Measurements from ENCODE around the gene HDHD2.

HDHD2 gene

GRCh38 chr18:47150824-47151366 lies 595 bp upstream of the HDHD2 start:
- FAIRE-seq (no peak), DNase-seq (ENCODE audit: insufficient read length, low spot score) (no peak)
- no peak; the same call in 1 of the 2 replicates for TF ChIP-seq POLR2AphosphoS5 (IDR thresholded peaks at IDR 0.05; ENCODE audit: low read depth, low read length)
- no peak for TF ChIP-seq PAX5 (IDR thresholded peaks at IDR 0.05; ENCODE audit: insufficient read depth, low read length, severe bottlenecking)
- TF ChIP-seq TAF1 (IDR thresholded peaks at IDR 0.05; ENCODE audit: low read depth, low read length) = no peak
- no peak for TF ChIP-seq POLR2A (IDR thresholded peaks at IDR 0.05; ENCODE audit: low read depth, low read length)
- TF ChIP-seq SPI1 (IDR thresholded peaks at IDR 0.05; ENCODE audit: low read depth, low read length) = no peak
- TF ChIP-seq POU2F2 (IDR thresholded peaks at IDR 0.05; ENCODE audit: low read depth, low read length) = no peak

GRCh38 chr18:47149457-47150028 lies 757 bp downstream of the HDHD2 start:
- DNase-seq (ENCODE audit: insufficient read length, low spot score) (no peak), FAIRE-seq (peak; percentile 43)
- no peak for TF ChIP-seq POLR2AphosphoS5 (IDR thresholded peaks at IDR 0.05; ENCODE audit: low read depth, low read length)
- no peak for TF ChIP-seq POLR2A (IDR thresholded peaks at IDR 0.05; ENCODE audit: low read depth, low read length)
- no peak for TF ChIP-seq POU2F2 (IDR thresholded peaks at IDR 0.05; ENCODE audit: low read depth, low read length)
- TF ChIP-seq TAF1 (IDR thresholded peaks at IDR 0.05; ENCODE audit: low read depth, low read length) = no peak
- no peak for TF ChIP-seq SPI1 (IDR thresholded peaks at IDR 0.05; ENCODE audit: low read depth, low read length)
- TF ChIP-seq PAX5 (IDR thresholded peaks at IDR 0.05; ENCODE audit: insufficient read depth, low read length, severe bottlenecking) = no peak

- no peak for DNase-seq (ENCODE audit: insufficient read length, low spot score)
- no peak for TF ChIP-seq POU2F2 (IDR thresholded peaks at IDR 0.05; ENCODE audit: low read depth, low read length)
- TF ChIP-seq POLR2A (IDR thresholded peaks at IDR 0.05; ENCODE audit: low read depth, low read length) = no peak
- TF ChIP-seq SPI1 (IDR thresholded peaks at IDR 0.05; ENCODE audit: low read depth, low read length) = no peak
- TF ChIP-seq POLR2AphosphoS5 (IDR thresholded peaks at IDR 0.05; ENCODE audit: low read depth, low read length) = no peak
- no peak for FAIRE-seq
These were observed 4.1 kb downstream of the HDHD2 start for GRCh38 chr18:47146206-47146605.

- DNase-seq (ENCODE audit: insufficient read length, low spot score) (no peak), FAIRE-seq (no peak)
- TF ChIP-seq TAF1 (IDR thresholded peaks at IDR 0.05; ENCODE audit: low read depth, low read length) = no peak
- no peak for TF ChIP-seq PAX5 (IDR thresholded peaks at IDR 0.05; ENCODE audit: insufficient read depth, low read length, severe bottlenecking)
- TF ChIP-seq POLR2A (IDR thresholded peaks at IDR 0.05; ENCODE audit: low read depth, low read length) = no peak
- TF ChIP-seq POLR2AphosphoS5 (IDR thresholded peaks at IDR 0.05; ENCODE audit: low read depth, low read length) = no peak
- TF ChIP-seq POU2F2 (IDR thresholded peaks at IDR 0.05; ENCODE audit: low read depth, low read length) = no peak
- no peak for TF ChIP-seq SPI1 (IDR thresholded peaks at IDR 0.05; ENCODE audit: low read depth, low read length)
These were observed 6.3 kb downstream of the HDHD2 start for GRCh38 chr18:47143899-47144485.

GRCh38 chr18:47143153-47143552 lies 7.1 kb downstream of the HDHD2 start:
- TF ChIP-seq SPI1 (IDR thresholded peaks at IDR 0.05; ENCODE audit: low read depth, low read length) = no peak
- no peak for TF ChIP-seq POU2F2 (IDR thresholded peaks at IDR 0.05; ENCODE audit: low read depth, low read length)
- TF ChIP-seq PAX5 (IDR thresholded peaks at IDR 0.05; ENCODE audit: insufficient read depth, low read length, severe bottlenecking) = no peak
- TF ChIP-seq POLR2A (IDR thresholded peaks at IDR 0.05; ENCODE audit: low read depth, low read length) = no peak
- TF ChIP-seq POLR2AphosphoS5 (IDR thresholded peaks at IDR 0.05; ENCODE audit: low read depth, low read length) = no peak
- no peak for TF ChIP-seq TAF1 (IDR thresholded peaks at IDR 0.05; ENCODE audit: low read depth, low read length)
- FAIRE-seq = no peak
- DNase-seq (ENCODE audit: insufficient read length, low spot score) = no peak

- no peak for FAIRE-seq
These were observed 9.0 kb downstream of the HDHD2 start for GRCh38 chr18:47141289-47141688.

GRCh38 chr18:47121146-47121545 lies 29.2 kb downstream of the HDHD2 start:
- TF ChIP-seq PAX5 (IDR thresholded peaks at IDR 0.05; ENCODE audit: insufficient read depth, low read length, severe bottlenecking) (no peak), TAF1 (IDR thresholded peaks at IDR 0.05; ENCODE audit: low read depth, low read length) (no peak), POLR2AphosphoS5 (IDR thresholded peaks at IDR 0.05; ENCODE audit: low read depth, low read length) (no peak), POLR2A (IDR thresholded peaks at IDR 0.05; ENCODE audit: low read depth, low read length) (no peak)
- DNase-seq (ENCODE audit: insufficient read length, low spot score) (no peak), FAIRE-seq (no peak)

More at GRCh38 chr18:47141289-47141688, 9.0 kb downstream of the HDHD2 start:
- no peak for DNase-seq (ENCODE audit: insufficient read length, low spot score)
- TF ChIP-seq SPI1 (IDR thresholded peaks at IDR 0.05; ENCODE audit: low read depth, low read length) (no peak), POU2F2 (IDR thresholded peaks at IDR 0.05; ENCODE audit: low read depth, low read length) (no peak), POLR2A (IDR thresholded peaks at IDR 0.05; ENCODE audit: low read depth, low read length) (no peak), TAF1 (IDR thresholded peaks at IDR 0.05; ENCODE audit: low read depth, low read length) (no peak), PAX5 (IDR thresholded peaks at IDR 0.05; ENCODE audit: insufficient read depth, low read length, severe bottlenecking) (no peak), POLR2AphosphoS5 (IDR thresholded peaks at IDR 0.05; ENCODE audit: low read depth, low read length) (no peak)

- DNase-seq (ENCODE audit: insufficient read length, low spot score) (no peak), FAIRE-seq (peak; percentile 88)
- TF ChIP-seq POLR2AphosphoS5 (IDR thresholded peaks at IDR 0.05; ENCODE audit: low read depth, low read length) = no peak
- no peak for TF ChIP-seq POLR2A (IDR thresholded peaks at IDR 0.05; ENCODE audit: low read depth, low read length)
- TF ChIP-seq POU2F2 (IDR thresholded peaks at IDR 0.05; ENCODE audit: low read depth, low read length) = no peak
- no peak for TF ChIP-seq SPI1 (IDR thresholded peaks at IDR 0.05; ENCODE audit: low read depth, low read length)
- TF ChIP-seq TAF1 (IDR thresholded peaks at IDR 0.05; ENCODE audit: low read depth, low read length) = no peak
- peak; percentile 53 for TF ChIP-seq PAX5 (IDR thresholded peaks at IDR 0.05; ENCODE audit: insufficient read depth, low read length, severe bottlenecking)
These were observed 29.9 kb downstream of the HDHD2 start for GRCh38 chr18:47120428-47120827.

GRCh38 chr18:47118981-47119380 lies 31.3 kb downstream of the HDHD2 start:
- DNase-seq (ENCODE audit: insufficient read length, low spot score) (no peak), FAIRE-seq (no peak)
- no peak for TF ChIP-seq POU2F2 (IDR thresholded peaks at IDR 0.05; ENCODE audit: low read depth, low read length)
- no peak for TF ChIP-seq POLR2AphosphoS5 (IDR thresholded peaks at IDR 0.05; ENCODE audit: low read depth, low read length)
- TF ChIP-seq SPI1 (IDR thresholded peaks at IDR 0.05; ENCODE audit: low read depth, low read length) = no peak
- TF ChIP-seq POLR2A (IDR thresholded peaks at IDR 0.05; ENCODE audit: low read depth, low read length) = no peak
- no peak for TF ChIP-seq PAX5 (IDR thresholded peaks at IDR 0.05; ENCODE audit: insufficient read depth, low read length, severe bottlenecking)
- no peak for TF ChIP-seq TAF1 (IDR thresholded peaks at IDR 0.05; ENCODE audit: low read depth, low read length)
